Esophagus squamous epithelium (tissue), 4 donors: Measurements from ENCODE around the gene APPBP2.

Experiments used
- CTCF ChIP-seq, 6 experiments: fragments of 450-650 bp in 4 of 6; fragments of 200-600 bp in 2 of 6; sonication (generic) in 2 of 6; IDR thresholded peaks; one replicate each; pipeline ENCODE4 v1.5.1; 2016 to 2019; ENCODE audit warnings: antibody characterized with exemption in 6 of 6, mild to moderate bottlenecking in 4 of 6, moderate library complexity in 4 of 6
- POLR2A ChIP-seq, 4 donors: fragments of 450-650 bp; IDR thresholded peaks; one replicate each; pipeline ENCODE4 v1.6.1; 2017; ENCODE audit warnings: antibody characterized with exemption in 4 of 4, mild to moderate bottlenecking in 4 of 4, moderate library complexity in 3 of 4

GRCh38 chr17:60514053-60514452, 12.0 kb downstream of the APPBP2 start:
- TF ChIP-seq CTCF (IDR thresholded peaks at IDR 0.05): no peak
- TF ChIP-seq POLR2A (IDR thresholded peaks at IDR 0.05): no peak
